ENCODE data around the gene ABCC4. TPM values are rescaled to one million over a fixed set of nuclear protein-coding genes. Genes with fewer than 3 reads are reported as not detected.
"Not testable (repeated sequence)": the region's sequence is repeated elsewhere in the genome, so short reads cannot be mapped to it uniquely, and the experiment has no call there.

The ABCC4 gene
- total and polyA plus RNA-seq, 2 donors from 2014 or later, result 11.3 to 52.4 TPM

DNA sequence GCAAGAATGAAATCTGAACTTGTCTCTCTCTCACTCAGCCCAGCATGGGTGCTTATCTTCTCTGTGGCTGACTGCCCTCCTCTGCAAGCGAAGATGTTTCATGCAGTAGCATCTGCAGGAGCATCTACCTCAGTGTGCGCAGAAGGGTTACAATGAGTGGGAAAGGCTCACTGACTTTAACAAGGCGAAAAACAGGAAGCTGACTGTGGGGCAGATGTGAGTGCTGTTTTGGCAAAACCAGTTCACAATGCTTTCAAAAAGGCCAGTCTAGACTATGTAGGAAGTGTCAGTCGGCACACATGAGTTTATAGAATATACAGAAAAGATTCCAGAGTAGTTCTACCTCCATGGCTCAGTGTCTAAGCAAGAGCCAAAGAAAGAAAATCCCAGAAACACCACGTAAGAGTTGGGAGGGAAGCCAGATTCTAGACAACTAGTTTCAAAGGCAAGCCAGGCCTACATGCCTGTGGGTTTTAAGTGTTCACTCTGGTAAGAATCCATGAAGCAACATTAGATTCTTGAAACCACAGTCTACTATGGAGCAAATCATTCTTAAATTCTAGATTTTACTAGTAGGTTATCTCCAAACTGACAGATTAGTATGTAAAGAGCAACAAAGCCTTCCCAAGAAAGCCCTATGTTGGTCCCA lies 124.5 kb downstream of the ABCC4 start:
- H3K9ac ChIP-seq (ENCODE audit: low read length in 3 of 3), result no peak overlapping the region
- H3K27me3 ChIP-seq (ENCODE audit: control insufficient read depth, insufficient read depth, low read length), result no peaks in the 10 kb centered on the region
- H3K4me1 ChIP-seq (ENCODE audit: control insufficient read depth in 2 of 3, insufficient read depth in 2 of 3, low read depth in 1 of 3, low read length in 3 of 3), result peaks cover 0 to 9% (median 5%) of the 10 kb centered on the region in 3 donors
- H3K4me3 ChIP-seq (ENCODE audit: low read length in 3 of 3), result no peak overlapping the region
- FAIRE-seq (no peak), DNase-seq (no peak)
- intact Hi-C loops (cut with DNase I), result no loop called here
- H3K36me3 ChIP-seq (ENCODE audit: control insufficient read depth in 2 of 3, insufficient read depth in 3 of 3, low read length in 3 of 3), result peaks cover 0 to 7% (median 2%) of the 10 kb centered on the region in 3 donors
- no peak overlapping the region for H3K27ac ChIP-seq (ENCODE audit: low read depth in 2 of 2, low read length in 2 of 2)
- H3K9me3 ChIP-seq (ENCODE audit: control insufficient read depth in 2 of 3, insufficient read depth in 1 of 3, low read length in 3 of 3), result no peaks in the 10 kb centered on the region
- TF ChIP-seq, protein P1, sequence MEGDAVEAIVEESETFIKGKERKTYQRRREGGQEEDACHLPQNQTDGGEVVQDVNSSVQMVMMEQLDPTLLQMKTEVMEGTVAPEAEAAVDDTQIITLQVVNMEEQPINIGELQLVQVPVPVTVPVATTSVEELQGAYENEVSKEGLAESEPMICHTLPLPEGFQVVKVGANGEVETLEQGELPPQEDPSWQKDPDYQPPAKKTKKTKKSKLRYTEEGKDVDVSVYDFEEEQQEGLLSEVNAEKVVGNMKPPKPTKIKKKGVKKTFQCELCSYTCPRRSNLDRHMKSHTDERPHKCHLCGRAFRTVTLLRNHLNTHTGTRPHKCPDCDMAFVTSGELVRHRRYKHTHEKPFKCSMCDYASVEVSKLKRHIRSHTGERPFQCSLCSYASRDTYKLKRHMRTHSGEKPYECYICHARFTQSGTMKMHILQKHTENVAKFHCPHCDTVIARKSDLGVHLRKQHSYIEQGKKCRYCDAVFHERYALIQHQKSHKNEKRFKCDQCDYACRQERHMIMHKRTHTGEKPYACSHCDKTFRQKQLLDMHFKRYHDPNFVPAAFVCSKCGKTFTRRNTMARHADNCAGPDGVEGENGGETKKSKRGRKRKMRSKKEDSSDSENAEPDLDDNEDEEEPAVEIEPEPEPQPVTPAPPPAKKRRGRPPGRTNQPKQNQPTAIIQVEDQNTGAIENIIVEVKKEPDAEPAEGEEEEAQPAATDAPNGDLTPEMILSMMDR (IDR thresholded peaks at IDR 0.05; ENCODE audit: borderline replicate concordance, extremely low read depth, insufficient read depth), result no peak

DNA sequence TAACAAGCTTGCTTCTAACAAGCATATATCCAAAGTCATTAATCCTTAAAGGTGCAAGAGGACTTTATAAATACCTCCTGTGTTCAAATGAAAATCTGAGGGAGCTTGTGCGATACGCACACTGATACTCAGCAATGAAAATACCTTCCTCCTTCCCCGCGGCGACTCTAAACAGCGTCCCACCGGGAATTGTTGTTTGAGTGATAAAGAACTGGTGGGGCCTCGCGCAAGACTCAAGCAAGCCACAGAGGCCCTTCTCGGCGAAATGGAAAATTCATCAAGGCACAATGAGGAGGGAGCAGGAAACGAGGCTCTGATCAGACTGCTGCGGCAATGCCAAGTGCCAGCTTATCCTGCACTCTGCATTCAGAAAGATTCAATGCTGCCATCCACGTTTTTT lies 126.7 kb downstream of the ABCC4 start:
- intact Hi-C loops (cut with DNase I), result no loop called here
- TF ChIP-seq, protein P1 (IDR thresholded peaks at IDR 0.05; ENCODE audit: borderline replicate concordance, extremely low read depth, insufficient read depth), result no peak
- no peak for DNase-seq
- Histone ChIP-seq H3K4me3 (ENCODE audit: low read length in 3 of 3) (no peak overlapping the region), H3K36me3 (ENCODE audit: control insufficient read depth in 2 of 3, insufficient read depth in 3 of 3, low read length in 3 of 3) (peaks cover under 1 to 7% (median 2%) of the 10 kb centered on the region in 3 donors), H3K27ac (ENCODE audit: low read depth in 2 of 2, low read length in 2 of 2) (no peak overlapping the region), H3K4me1 (ENCODE audit: control insufficient read depth in 2 of 3, insufficient read depth in 2 of 3, low read depth in 1 of 3, low read length in 3 of 3) (no peaks in the 10 kb centered on the region), H3K27me3 (ENCODE audit: control insufficient read depth, insufficient read depth, low read length) (no peaks in the 10 kb centered on the region), H3K9ac (ENCODE audit: low read length in 3 of 3) (no peak overlapping the region), H3K9me3 (ENCODE audit: control insufficient read depth in 2 of 3, insufficient read depth in 1 of 3, low read length in 3 of 3) (no peaks in the 10 kb centered on the region)
- FAIRE-seq, result no peak

DNA sequence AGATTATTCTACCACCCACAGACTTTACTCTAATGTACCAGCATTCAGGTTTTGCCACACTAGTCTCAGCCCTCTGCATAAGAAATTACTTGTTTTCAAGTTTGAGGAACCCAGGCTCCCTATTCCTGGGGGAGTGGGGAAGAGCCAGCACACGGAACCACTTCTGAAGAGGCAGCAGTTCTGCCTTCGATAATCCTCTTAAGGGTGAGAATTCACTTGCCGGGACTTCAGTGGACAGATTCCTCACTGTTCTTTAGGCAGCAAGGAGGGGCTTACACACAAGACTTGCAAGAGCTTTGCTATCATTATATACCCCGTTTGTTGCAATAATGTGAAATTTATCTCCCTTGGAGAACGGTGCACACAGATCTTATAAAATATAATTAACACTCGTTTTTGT lies 133.1 kb downstream of the ABCC4 start:
- Histone ChIP-seq H3K36me3 (ENCODE audit: control insufficient read depth in 2 of 3, insufficient read depth in 3 of 3, low read length in 3 of 3) (peaks cover 0 to 5% (median 0%) of the 10 kb centered on the region in 3 donors), H3K9me3 (ENCODE audit: control insufficient read depth in 2 of 3, insufficient read depth in 1 of 3, low read length in 3 of 3) (no peaks in the 10 kb centered on the region), H3K9ac (ENCODE audit: low read length in 3 of 3) (no peak overlapping the region), H3K4me1 (ENCODE audit: control insufficient read depth in 2 of 3, insufficient read depth in 2 of 3, low read depth in 1 of 3, low read length in 3 of 3) (no peaks in the 10 kb centered on the region), H3K4me3 (ENCODE audit: low read length in 3 of 3) (no peak overlapping the region), H3K27ac (ENCODE audit: low read depth in 2 of 2, low read length in 2 of 2) (no peak overlapping the region), H3K27me3 (ENCODE audit: control insufficient read depth, insufficient read depth, low read length) (no peaks in the 10 kb centered on the region)
- FAIRE-seq (no peak), DNase-seq (no peak)
- TF ChIP-seq, protein P1 (IDR thresholded peaks at IDR 0.05; ENCODE audit: borderline replicate concordance, extremely low read depth, insufficient read depth), result no peak
- intact Hi-C loops (cut with DNase I), result no loop called here

DNA sequence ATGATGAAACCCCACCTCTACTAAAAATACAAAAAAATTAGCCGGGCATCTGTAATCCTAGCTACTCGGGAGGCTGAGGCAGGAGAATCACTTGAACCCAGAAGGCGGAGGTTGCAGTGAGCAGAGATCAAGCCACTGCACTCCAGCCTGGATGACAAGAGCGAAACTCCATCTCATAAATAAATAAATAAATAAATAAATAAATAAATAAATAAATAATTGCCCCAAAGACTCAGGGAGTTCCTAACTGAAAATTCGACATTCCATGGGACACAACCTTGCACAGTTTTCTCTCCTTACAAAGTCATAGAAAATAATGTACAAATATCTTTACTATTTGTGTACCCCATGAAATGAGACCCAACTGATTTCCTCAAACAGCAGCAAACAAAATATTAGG lies 134.2 kb downstream of the ABCC4 start:
- H3K4me1 ChIP-seq (ENCODE audit: control insufficient read depth in 2 of 3, insufficient read depth in 2 of 3, low read depth in 1 of 3, low read length in 3 of 3); FAIRE-seq; H3K27ac ChIP-seq (ENCODE audit: low read depth in 2 of 2, low read length in 2 of 2); H3K36me3 ChIP-seq (ENCODE audit: control insufficient read depth in 2 of 3, insufficient read depth in 3 of 3, low read length in 3 of 3); intact Hi-C loops (cut with DNase I); H3K9me3 ChIP-seq (ENCODE audit: control insufficient read depth in 2 of 3, insufficient read depth in 1 of 3, low read length in 3 of 3); H3K4me3 ChIP-seq (ENCODE audit: low read length in 3 of 3); DNase-seq; H3K27me3 ChIP-seq (ENCODE audit: control insufficient read depth, insufficient read depth, low read length); H3K9ac ChIP-seq (ENCODE audit: low read length in 3 of 3): not testable (repeated sequence)

All from kidney (tissue), 14 donors.